Measurements from ENCODE around the gene ARID2. TPM values are rescaled to one million over a fixed set of nuclear protein-coding genes. Genes with fewer than 3 reads are reported as not detected.

ARID2 gene
- total and polyA plus RNA-seq, 4 donors, result 1.8 to 17.8 (median 13.2) TPM

DNA sequence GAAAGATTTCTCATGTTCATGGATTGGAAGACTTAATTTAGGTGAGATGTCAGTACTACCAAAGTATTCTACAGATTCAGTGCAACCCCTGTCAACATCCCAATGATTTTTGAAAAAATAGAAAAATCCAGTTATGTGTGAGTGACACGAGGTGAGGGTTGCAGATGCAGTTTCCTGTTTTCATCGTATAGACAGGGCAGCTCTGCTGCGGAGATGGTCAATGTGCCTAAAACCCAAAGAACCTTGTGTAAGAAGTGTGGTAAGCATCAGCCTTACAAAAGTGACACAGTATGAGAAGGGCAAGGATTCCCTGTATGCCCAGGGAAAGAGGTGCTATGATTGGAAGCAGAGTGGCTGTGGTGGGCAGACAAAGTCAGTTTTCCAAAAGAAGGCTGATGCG is 166.5 kb downstream of the ARID2 start:
- no peak for DNase-seq (ENCODE audit: low spot score)
- Histone ChIP-seq H3K4me3 (ENCODE audit: low read depth in 1 of 3, low read length in 3 of 3) (no peak overlapping the region), H3K9me3 (ENCODE audit: control insufficient read depth in 4 of 4, low read length in 3 of 4) (no peaks in the 10 kb centered on the region), H3K27me3 (ENCODE audit: control insufficient read depth in 4 of 4, insufficient read depth in 4 of 4, low read length in 3 of 4) (no peaks in the 10 kb centered on the region), H3K27ac (ENCODE audit: low read depth in 1 of 2, low read length in 2 of 2) (no peak overlapping the region), H3K36me3 (ENCODE audit: control insufficient read depth in 4 of 4, insufficient read depth in 3 of 4, low read depth in 1 of 4, low read length in 3 of 4) (peaks cover 8 to 30% (median 25%) of the 10 kb centered on the region in 4 donors), H3K4me1 (ENCODE audit: control insufficient read depth in 4 of 4, insufficient read depth in 4 of 4, low read length in 3 of 4) (no peaks in the 10 kb centered on the region), H3K9ac (ENCODE audit: low read depth in 1 of 2, low read length in 2 of 2) (no peak overlapping the region)
- WGBS, result 95% methylated on average over 4 of the region's 4 CpGs
- TF ChIP-seq NR2F2 (IDR thresholded peaks at IDR 0.05) (no peak), RXRA (IDR thresholded peaks at IDR 0.05) (no peak), EGR1 (IDR thresholded peaks at IDR 0.05; ENCODE audit: low read depth in 2 of 2) (no peak), FOXA2 (IDR thresholded peaks at IDR 0.05) (no peak)

- 94% methylated on average over 1 of the region's 1 CpG for WGBS
- H3K27me3 ChIP-seq (ENCODE audit: control insufficient read depth in 4 of 4, insufficient read depth in 4 of 4, low read length in 3 of 4), result no peaks in the 10 kb centered on the region
- no peak for TF ChIP-seq YY1 (IDR thresholded peaks at IDR 0.05)
- no peak for TF ChIP-seq NR2F2 (IDR thresholded peaks at IDR 0.05)
- TF ChIP-seq HNF4A (conservative IDR thresholded peaks at IDR 0.05), result no peak
- no peak for TF ChIP-seq RXRA (IDR thresholded peaks at IDR 0.05)
- TF ChIP-seq, protein P1, sequence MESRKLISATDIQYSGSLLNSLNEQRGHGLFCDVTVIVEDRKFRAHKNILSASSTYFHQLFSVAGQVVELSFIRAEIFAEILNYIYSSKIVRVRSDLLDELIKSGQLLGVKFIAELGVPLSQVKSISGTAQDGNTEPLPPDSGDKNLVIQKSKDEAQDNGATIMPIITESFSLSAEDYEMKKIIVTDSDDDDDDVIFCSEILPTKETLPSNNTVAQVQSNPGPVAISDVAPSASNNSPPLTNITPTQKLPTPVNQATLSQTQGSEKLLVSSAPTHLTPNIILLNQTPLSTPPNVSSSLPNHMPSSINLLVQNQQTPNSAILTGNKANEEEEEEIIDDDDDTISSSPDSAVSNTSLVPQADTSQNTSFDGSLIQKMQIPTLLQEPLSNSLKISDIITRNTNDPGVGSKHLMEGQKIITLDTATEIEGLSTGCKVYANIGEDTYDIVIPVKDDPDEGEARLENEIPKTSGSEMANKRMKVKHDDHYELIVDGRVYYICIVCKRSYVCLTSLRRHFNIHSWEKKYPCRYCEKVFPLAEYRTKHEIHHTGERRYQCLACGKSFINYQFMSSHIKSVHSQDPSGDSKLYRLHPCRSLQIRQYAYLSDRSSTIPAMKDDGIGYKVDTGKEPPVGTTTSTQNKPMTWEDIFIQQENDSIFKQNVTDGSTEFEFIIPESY (IDR thresholded peaks at IDR 0.05), result no peak
- no peak for TF ChIP-seq SP1 (IDR thresholded peaks at IDR 0.05)
- TF ChIP-seq FOXA2 (IDR thresholded peaks at IDR 0.05), result no peak
- TF ChIP-seq FOXA1 (IDR thresholded peaks at IDR 0.05), result no peak
- TF ChIP-seq HNF4G (IDR thresholded peaks at IDR 0.05), result no peak
- no peak for TF ChIP-seq ATF3 (IDR thresholded peaks at IDR 0.05)
- no peak for TF ChIP-seq GABPA (IDR thresholded peaks at IDR 0.05 in 1 of 2, conservative IDR thresholded peaks at IDR 0.05 in 1 of 2)
- TF ChIP-seq MAX (IDR thresholded peaks at IDR 0.05), result no peak
- TF ChIP-seq REST (IDR thresholded peaks at IDR 0.05), result no peak
- TF ChIP-seq RAD21 (IDR thresholded peaks at IDR 0.05), result no peak
- TF ChIP-seq TAF1 (conservative IDR thresholded peaks at IDR 0.05), result no peak
- H3K9me3 ChIP-seq (ENCODE audit: control insufficient read depth in 4 of 4, low read length in 3 of 4), result no peaks in the 10 kb centered on the region
- H3K36me3 ChIP-seq (ENCODE audit: control insufficient read depth in 4 of 4, insufficient read depth in 3 of 4, low read depth in 1 of 4, low read length in 3 of 4), result peaks cover 10 to 28% (median 22%) of the 10 kb centered on the region in 4 donors
- H3K9ac ChIP-seq (ENCODE audit: low read depth in 1 of 2, low read length in 2 of 2), result no peak overlapping the region
- no peak overlapping the region for H3K4me3 ChIP-seq (ENCODE audit: low read depth in 1 of 3, low read length in 3 of 3)
- no peak for DNase-seq (ENCODE audit: low spot score)
- no peaks in the 10 kb centered on the region for H3K4me1 ChIP-seq (ENCODE audit: control insufficient read depth in 4 of 4, insufficient read depth in 4 of 4, low read length in 3 of 4)
- H3K27ac ChIP-seq (ENCODE audit: low read depth in 1 of 2, low read length in 2 of 2), result no peak overlapping the region
Observed at GRCh38 chr12:45898094-45898493, 168.6 kb downstream of the ARID2 start.
